Midbrain (tissue), 1 donor: ENCODE measurements around the gene GSTO1.

ENCODE experiments used
- DNase-seq: peaks from one replicate; lab custom pipeline; 2025; lab: John Stamatoyannopoulos, UW

The GSTO1 gene

DNA sequence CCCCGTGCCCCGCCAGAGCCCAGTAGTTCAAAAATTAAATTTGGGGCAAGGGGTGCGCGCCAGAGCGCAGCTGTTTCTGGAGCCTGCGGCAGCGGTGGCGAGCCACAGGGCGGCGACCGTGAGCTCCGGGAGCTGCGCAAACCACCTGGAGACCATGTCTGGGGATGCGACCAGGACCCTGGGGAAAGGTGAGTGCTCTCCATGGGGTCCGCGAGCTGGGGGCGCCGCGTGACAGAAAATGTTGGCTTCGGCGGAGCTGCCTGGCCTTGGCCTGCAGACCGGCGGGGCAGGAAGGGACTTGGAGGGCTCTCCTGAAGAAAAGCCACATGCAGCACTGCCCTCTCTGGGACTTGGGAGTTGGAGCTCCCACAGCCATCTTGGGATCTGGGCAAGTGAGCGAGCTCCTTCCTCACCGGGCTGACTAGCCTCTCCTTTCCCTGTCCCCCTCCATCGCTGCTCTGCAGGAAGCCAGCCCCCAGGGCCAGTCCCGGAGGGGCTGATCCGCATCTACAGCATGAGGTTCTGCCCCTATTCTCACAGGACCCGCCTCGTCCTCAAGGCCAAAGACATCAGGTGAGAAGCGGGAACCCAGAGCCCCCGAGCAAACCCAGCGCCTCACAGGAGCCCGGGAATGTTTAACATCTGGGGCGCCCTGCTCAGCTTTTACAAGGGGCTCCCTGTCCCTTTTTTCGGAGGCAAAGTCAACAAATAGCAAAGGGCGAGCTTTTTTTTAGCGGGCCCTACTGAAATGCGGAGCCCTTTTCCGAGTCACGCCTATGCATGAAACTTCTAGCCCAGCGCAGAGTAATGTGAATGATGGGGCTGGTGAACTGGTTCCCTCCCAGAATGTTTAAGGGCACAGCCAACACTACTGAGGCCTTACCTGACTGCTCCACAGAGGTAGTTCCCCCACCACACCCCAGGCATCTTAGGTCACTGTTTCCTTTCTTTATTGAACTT, 20.4 kb downstream of the GSTO1 start:
- DNase-seq, result no peak

DNA sequence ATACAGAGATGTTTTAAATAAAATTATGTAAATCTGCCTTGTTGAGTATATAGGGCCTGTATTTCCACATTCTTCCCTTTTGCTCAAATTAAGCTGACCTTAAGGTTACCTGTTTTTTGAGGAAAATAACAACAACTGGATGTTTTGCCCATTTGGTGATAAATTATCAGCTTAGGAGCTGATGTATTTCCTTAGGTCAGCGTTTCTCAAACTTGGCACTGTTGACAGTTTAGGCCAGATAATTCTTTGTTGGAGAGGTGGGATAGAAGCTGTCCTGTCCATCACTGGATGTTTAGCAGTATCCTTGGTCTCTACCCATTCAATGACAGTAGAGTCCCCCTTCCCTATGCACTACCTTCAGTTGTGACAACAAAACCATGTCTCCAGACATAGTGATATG, 21.5 kb downstream of the GSTO1 start:
- no peak for DNase-seq

- no peak for DNase-seq
These were observed 23.1 kb downstream of the GSTO1 start for GRCh38 chr10:104277785-104278184.

DNA sequence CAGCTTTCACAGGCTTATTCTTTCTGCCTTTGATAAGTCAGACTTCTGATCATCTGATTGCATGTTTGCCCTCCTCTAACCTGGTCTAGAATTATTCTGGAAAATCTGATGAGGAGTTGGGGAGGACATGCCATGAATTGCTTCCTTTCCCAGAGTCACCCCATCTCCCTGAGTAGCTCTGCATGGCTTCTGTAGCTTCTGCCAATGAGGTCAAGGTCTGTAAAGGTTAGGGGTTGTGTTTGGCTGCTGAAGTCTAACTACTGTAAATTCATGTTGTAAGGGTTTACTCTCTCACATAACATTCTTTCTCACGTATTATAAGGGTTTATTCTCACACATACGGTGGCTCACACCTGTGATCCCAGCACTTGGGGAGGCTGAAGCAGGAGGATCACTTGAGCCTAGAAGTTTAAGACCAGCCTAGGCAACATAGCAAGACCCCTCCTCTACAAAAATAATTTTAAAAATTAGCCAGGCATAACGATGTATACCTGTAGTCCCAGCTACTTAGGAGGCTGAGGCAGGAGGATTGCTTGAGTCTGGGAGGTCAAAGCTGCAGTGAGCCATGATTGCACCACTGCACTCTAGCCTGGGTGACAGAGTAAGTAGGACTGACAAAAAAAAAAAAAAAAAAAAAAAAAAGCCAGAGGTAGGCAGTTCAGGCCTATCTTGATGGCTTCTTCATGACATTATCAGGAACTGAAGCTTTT, 25.0 kb downstream of the GSTO1 start:
- DNase-seq, result no peak

DNA sequence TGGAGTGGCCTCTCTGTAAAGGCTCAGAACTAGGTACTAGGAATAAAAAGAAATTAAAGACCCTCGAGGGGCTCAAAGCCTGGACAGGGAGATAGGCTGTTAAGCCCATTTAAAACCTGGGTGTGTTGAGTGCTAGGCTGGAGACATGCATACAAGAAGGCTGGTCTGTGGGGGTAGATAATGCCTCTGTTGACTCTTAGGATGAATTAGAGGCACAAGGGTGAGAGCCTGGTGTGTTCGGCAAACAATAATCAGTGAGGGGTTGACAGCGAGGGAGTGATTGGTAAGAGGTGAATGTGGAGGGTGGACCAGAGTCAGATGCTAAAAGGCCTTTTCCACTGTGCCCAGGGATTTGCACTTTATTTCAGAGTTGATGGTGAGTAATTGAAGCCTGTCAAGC, 27.0 kb downstream of the GSTO1 start:
- DNase-seq, result no peak

GRCh38 chr10:104284846-104285245, 30.2 kb downstream of the GSTO1 start:
- DNase-seq, result no peak

DNA sequence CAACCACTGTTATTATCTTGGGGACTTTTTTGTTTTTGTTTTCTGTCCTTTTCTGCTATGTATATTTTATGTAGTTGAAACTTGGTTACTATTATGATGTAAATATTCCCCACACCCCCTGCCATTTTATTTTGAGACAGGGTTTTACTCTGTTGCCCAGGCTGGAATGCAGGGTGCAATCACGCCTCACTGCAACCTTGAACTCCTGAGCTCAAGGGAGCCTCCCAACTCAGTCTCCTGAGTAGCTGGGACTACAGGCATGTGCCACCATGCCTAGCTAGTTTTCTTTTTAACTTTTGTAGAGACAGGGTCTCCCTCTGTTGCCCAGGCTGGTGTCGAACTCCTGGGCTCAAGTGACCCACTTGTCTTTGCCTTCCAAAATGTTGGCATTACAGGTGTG, 32.2 kb downstream of the GSTO1 start:
- DNase-seq, result no peak

GRCh38 chr10:104288355-104288754, 33.7 kb downstream of the GSTO1 start:
- DNase-seq, result no peak

DNA sequence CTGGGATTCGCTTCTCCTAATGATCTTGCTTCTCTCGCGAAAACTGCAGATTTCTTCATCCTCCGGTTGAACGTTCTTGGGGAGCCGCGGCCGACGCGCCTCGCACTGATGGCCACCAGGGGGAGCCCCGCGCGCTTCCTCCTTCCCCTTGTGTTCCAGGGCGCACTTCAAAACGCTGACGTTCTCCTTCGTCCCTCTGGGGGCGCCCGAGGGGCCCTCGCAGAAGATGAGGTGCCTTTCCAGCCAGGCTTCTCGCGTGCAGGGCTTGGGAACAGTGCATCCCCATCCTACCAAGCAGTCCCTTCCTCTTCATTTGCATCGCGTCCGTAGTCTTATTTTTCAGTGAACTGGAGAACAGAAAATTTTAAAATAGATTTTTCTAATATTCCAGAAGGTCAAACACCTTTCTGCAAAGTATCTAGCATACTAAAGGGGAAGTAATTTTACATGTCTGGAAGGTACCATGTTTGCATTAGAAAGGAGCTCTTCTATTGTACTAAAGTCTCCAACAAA, 36.8 kb downstream of the GSTO1 start:
- peak; percentile 89 for DNase-seq

GRCh38 chr10:104293011-104293410, 38.3 kb downstream of the GSTO1 start:
- DNase-seq, result peak; percentile 10

GRCh38 chr10:104293781-104294321, 39.2 kb downstream of the GSTO1 start:
- DNase-seq, result no peak

- no peak for DNase-seq
These were observed 42.2 kb downstream of the GSTO1 start for GRCh38 chr10:104296687-104297436.

- DNase-seq, result no peak
These were observed 43.3 kb downstream of the GSTO1 start for GRCh38 chr10:104297697-104298660.

- DNase-seq, result no peak
These were observed 44.6 kb downstream of the GSTO1 start for GRCh38 chr10:104299031-104299904.

DNA sequence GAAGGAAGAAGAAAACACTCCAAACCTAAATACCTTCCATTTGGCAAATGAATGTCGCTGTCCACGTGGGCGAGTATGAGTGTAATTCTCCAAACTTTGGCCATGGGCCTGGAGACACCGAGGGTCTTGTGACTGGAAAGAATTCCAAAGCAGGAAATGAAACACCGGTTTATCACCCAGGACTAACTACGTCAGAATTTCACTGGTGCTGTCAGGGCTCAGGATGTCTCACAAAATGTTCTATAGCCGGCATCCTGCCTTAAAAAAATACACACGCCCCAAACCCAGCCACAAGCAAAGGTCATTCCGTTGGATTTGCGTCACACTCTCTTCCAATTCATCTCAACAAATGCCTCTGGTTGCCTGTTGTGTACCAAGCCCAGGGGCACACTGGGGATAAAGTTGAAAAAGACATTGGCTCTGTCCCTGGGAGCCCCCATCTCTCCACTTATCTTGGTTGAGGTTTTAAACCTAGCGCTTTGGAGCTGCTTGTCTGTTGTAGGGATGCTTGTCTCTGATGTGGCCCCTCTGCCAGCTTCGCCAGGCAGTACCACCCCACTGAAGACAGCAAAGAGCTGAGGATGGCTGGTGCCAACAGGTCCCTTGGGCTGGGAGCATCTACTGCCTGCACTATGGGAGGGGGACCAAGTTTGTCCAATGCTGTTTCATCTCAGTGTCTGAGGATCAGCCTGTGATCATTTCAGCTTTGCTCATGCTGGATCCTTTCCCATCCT, 45.5 kb downstream of the GSTO1 start:
- no peak for DNase-seq

GRCh38 chr10:104300736-104301292, 46.1 kb downstream of the GSTO1 start:
- DNase-seq, result no peak

GRCh38 chr10:104301907-104302690, 47.4 kb downstream of the GSTO1 start:
- DNase-seq, result no peak
